ENCODE data around the gene RPIA. TPM values are rescaled to one million over a fixed set of nuclear protein-coding genes. Genes with fewer than 3 reads are reported as not detected.
"Not testable (repeated sequence)": the region's sequence is repeated elsewhere in the genome, so short reads cannot be mapped to it uniquely, and the experiment has no call there.

The RPIA gene
- polyA plus RNA-seq, 4 donors: 34.8 to 35.5 (median 35.2) TPM

- DNase-seq (ENCODE audit: low read depth in 4 of 4, low spot score in 3 of 4): peak in 3 of 4 donors; percentile 12 to 26 (median 23)
Measured at GRCh38 chr2:88765154-88765888, 73.8 kb downstream of the RPIA start.

- peak in 1 of 4 donors; percentile 1 for DNase-seq (ENCODE audit: low read depth in 4 of 4, low spot score in 3 of 4)
Measured at GRCh38 chr2:88765889-88766481, 74.5 kb downstream of the RPIA start.

- DNase-seq (ENCODE audit: low read depth in 4 of 4, low spot score in 3 of 4): no peak
Measured at GRCh38 chr2:88770016-88770415, 78.5 kb downstream of the RPIA start.

- not testable (repeated sequence) for DNase-seq (ENCODE audit: low read depth in 4 of 4, low spot score in 3 of 4)
Measured at GRCh38 chr2:88773233-88774028, 82.0 kb downstream of the RPIA start.

- DNase-seq (ENCODE audit: low read depth in 4 of 4, low spot score in 3 of 4): not testable (repeated sequence)
Measured at GRCh38 chr2:88789213-88789612, 97.7 kb downstream of the RPIA start.

- DNase-seq (ENCODE audit: low read depth in 4 of 4, low spot score in 3 of 4): not testable (repeated sequence)
Measured at GRCh38 chr2:88795932-88796331, 104.5 kb downstream of the RPIA start.

GRCh38 chr2:88796523-88796922, 105.0 kb downstream of the RPIA start:
- not testable (repeated sequence) for DNase-seq (ENCODE audit: low read depth in 4 of 4, low spot score in 3 of 4)

- not testable (repeated sequence) for DNase-seq (ENCODE audit: low read depth in 4 of 4, low spot score in 3 of 4)
Measured at GRCh38 chr2:88797164-88797563, 105.7 kb downstream of the RPIA start.

Other genes with a start within 250 kb of the RPIA start
- under 1 TPM; 0.08 to 0.17 (median 0.12) TPM for gene FOXI3, start 239.0 kb upstream of the RPIA start, polyA plus RNA-seq (ENCODE audit: insufficient read length in 4 of 4)
- 10 to 100 TPM; 25.1 to 29.3 (median 25.9) TPM for gene EIF2AK3, start 64.2 kb upstream of the RPIA start, polyA plus RNA-seq (ENCODE audit: insufficient read length in 4 of 4)